Loucy (cell line): ENCODE results near the gene PCDHGA6.

ENCODE experiments used
- EZH2phosphoT487 ChIP-seq: fragments of 200-600 bp; IDR thresholded peaks from 2 replicates; pipeline ENCODE4 v1.6.1; 2018; ENCODE audit warnings: antibody characterized with exemption, mild to moderate bottlenecking, moderate library complexity, borderline replicate concordance
- TF ChIP-seq, protein P1 (sequence below): fragments of 200-600 bp; sonication (generic); conservative IDR thresholded peaks from 2 replicates; pipeline ENCODE4 v1.5.1; 2014; ENCODE audit warnings: mild to moderate bottlenecking, antibody characterized with exemption, low read length

GRCh38 chr5:141371572-141372475 lies 1.9 kb upstream of the PCDHGA6 start:
- TF ChIP-seq, protein P1, sequence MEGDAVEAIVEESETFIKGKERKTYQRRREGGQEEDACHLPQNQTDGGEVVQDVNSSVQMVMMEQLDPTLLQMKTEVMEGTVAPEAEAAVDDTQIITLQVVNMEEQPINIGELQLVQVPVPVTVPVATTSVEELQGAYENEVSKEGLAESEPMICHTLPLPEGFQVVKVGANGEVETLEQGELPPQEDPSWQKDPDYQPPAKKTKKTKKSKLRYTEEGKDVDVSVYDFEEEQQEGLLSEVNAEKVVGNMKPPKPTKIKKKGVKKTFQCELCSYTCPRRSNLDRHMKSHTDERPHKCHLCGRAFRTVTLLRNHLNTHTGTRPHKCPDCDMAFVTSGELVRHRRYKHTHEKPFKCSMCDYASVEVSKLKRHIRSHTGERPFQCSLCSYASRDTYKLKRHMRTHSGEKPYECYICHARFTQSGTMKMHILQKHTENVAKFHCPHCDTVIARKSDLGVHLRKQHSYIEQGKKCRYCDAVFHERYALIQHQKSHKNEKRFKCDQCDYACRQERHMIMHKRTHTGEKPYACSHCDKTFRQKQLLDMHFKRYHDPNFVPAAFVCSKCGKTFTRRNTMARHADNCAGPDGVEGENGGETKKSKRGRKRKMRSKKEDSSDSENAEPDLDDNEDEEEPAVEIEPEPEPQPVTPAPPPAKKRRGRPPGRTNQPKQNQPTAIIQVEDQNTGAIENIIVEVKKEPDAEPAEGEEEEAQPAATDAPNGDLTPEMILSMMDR = no peak
- no peak for TF ChIP-seq EZH2phosphoT487
